ENCODE data around the gene GPD2. TPM values are rescaled to one million over a fixed set of nuclear protein-coding genes. Genes with fewer than 3 reads are reported as not detected.

Gene GPD2
- total and polyA plus RNA-seq, 10 of the 15 experiments (the other 5 are each of a cell fraction or from before 2014, with no cell fraction given) = 10.0 to 73.5 (median 43.4) TPM

- Histone ChIP-seq H3K4me3 (no peak overlapping the region), H3K9ac (ENCODE audit: control insufficient read depth, insufficient read depth, low read length) (no peak overlapping the region), H3K9me3 (replicated peaks; ENCODE audit: control insufficient read depth, insufficient read depth, low read length) (no peaks in the 10 kb centered on the region), H3K27ac (ENCODE audit: control insufficient read depth, insufficient read depth) (no peak overlapping the region), H3K79me2 (ENCODE audit: control insufficient read depth, insufficient read depth, low read length) (no peaks in the 10 kb centered on the region), H3K36me3 (ENCODE audit: control insufficient read depth in 2 of 2, insufficient read depth in 2 of 2, low read length in 1 of 2) (no peaks in the 10 kb centered on the region), H2AFZ (ENCODE audit: control insufficient read depth, low read depth, low read length) (no peak overlapping the region), H3K4me2 (ENCODE audit: control insufficient read depth, insufficient read depth) (no peak overlapping the region), H3K27me3 (replicated peaks in 1 of 2; ENCODE audit: control insufficient read depth in 2 of 2, insufficient read depth in 2 of 2, low read length in 1 of 2) (no peaks in the 10 kb centered on the region; a peak in 2 of 4 replicates), H4K20me1 (ENCODE audit: control insufficient read depth, insufficient read depth) (no peaks in the 10 kb centered on the region), H3K4me1 (ENCODE audit: control insufficient read depth, insufficient read depth, low read length) (no peaks in the 10 kb centered on the region)
- no peak for DNase-seq (ENCODE audit: low read depth, low spot score)
- RAD21 ChIA-PET (ENCODE audit: unreplicated experiment) = no interaction called here
- no TSS peak for BruUV-seq (replicated peaks)
- intact Hi-C loops (cut with micrococcal nuclease; ENCODE audit: unreplicated experiment) = no loop called here
- CTCF ChIA-PET = interaction anchor here (1.9 kb wide), 1 partner anchor 9 kb away, joined by 5 read pairs; no protein-coding TSS in a partner anchor
- SMC1A ChIA-PET (ENCODE audit: uncharacterized antibody, unreplicated experiment) = interaction anchor here (0.6 to 0.8 kb wide), 2 partner anchors 116 to 595 kb away, joined by 3 read pairs; no protein-coding TSS in a partner anchor
- no peak for FAIRE-seq
- in situ Hi-C loops (cut with MboI) = loop anchor here (25.0 kb wide), 2 partner anchors 261 to 1211 kb away; partner anchors contain the start of gene NR4A2
- ATAC-seq = no peak
- POLR2A ChIA-PET = no interaction called here
- 0% methylated on average over 1 of the region's 1 CpG for WGBS (ENCODE audit: insufficient coverage, insufficient replicate concordance, low lambda C conversion rate, missing lambda C conversion rate)
- no peak for TF ChIP-seq BCLAF1 (IDR thresholded peaks at IDR 0.05)
- no peak for TF ChIP-seq HDAC6 (IDR thresholded peaks at IDR 0.05; ENCODE audit: unreplicated experiment)
- no peak for TF ChIP-seq PAX8 (IDR thresholded peaks at IDR 0.05)
- no peak for TF ChIP-seq TCF7 (IDR thresholded peaks at IDR 0.05; ENCODE audit: borderline replicate concordance)
- no peak for TF ChIP-seq FOXK2 (IDR thresholded peaks at IDR 0.05)
- no peak for TF ChIP-seq CREB1 (IDR thresholded peaks at IDR 0.05; ENCODE audit: low read depth)
- no peak for TF ChIP-seq E2F4 (IDR thresholded peaks at IDR 0.05; ENCODE audit: low read depth, low read length)
- TF ChIP-seq RBBP5 (conservative IDR thresholded peaks at IDR 0.05) = no peak
- TF ChIP-seq WRNIP1 (IDR thresholded peaks at IDR 0.05; ENCODE audit: borderline replicate concordance, low read depth, low read length) = no peak
- TF ChIP-seq ZBTB11 (CRISPR knock-in tag; IDR thresholded peaks at IDR 0.05) = no peak
- TF ChIP-seq ZBTB4 (CRISPR knock-in tag; IDR thresholded peaks at IDR 0.05) = no peak
- TF ChIP-seq KAT2A (conservative IDR thresholded peaks at IDR 0.05; ENCODE audit: control insufficient read depth, low read depth, low read length) = no peak
- no peak for TF ChIP-seq POLR2AphosphoS2 (IDR thresholded peaks at IDR 0.05; ENCODE audit: low read depth, low read length)
- TF ChIP-seq ZNF384 (IDR thresholded peaks at IDR 0.05; ENCODE audit: borderline replicate concordance, low read depth, low read length) = no peak
- no peak for TF ChIP-seq YY1 (IDR thresholded peaks at IDR 0.05; ENCODE audit: low read depth, low read length)
Measured at GRCh38 chr2:156598563-156598962, 162.4 kb downstream of the GPD2 start.

Measured in GM12878 (cell line).